Measurements from ENCODE around the gene HOXA3. TPM values are rescaled to one million over a fixed set of nuclear protein-coding genes. Genes with fewer than 3 reads are reported as not detected.

Gene HOXA3
- total RNA-seq, 1 experiment from 2014 or later, result 9.2 TPM

- DNase-seq (ENCODE audit: low read depth, low spot score), result no peak
- Histone ChIP-seq H3K36me3 (ENCODE audit: control insufficient read depth in 1 of 2, insufficient read depth in 2 of 2, low read length in 2 of 2) (no peaks in the 10 kb centered on the region), H3K4me2 (ENCODE audit: low read length) (no peak overlapping the region), H3K4me3 (replicated peaks in 1 of 2; ENCODE audit: low read depth in 1 of 2, low read length in 2 of 2) (no peak overlapping the region), H3K79me2 (ENCODE audit: insufficient read depth, low read length) (peaks cover 20% of the 10 kb centered on the region), H3K9ac (ENCODE audit: low read length) (no peak overlapping the region), H3K9me2 (ENCODE audit: insufficient read depth) (no peaks in the 10 kb centered on the region), H3K27ac (ENCODE audit: low read depth, low read length) (no peak overlapping the region), H3K9me3 (ENCODE audit: control insufficient read depth in 1 of 2, insufficient read depth in 1 of 2, low read depth in 1 of 2, low read length in 2 of 2) (no peaks in the 10 kb centered on the region), H3K4me1 (ENCODE audit: control insufficient read depth in 1 of 2, insufficient read depth in 2 of 2, low read length in 2 of 2) (peaks cover 28 to 29% of the 10 kb centered on the region in 2 experiments), H4K20me1 (ENCODE audit: insufficient read depth) (no peaks in the 10 kb centered on the region), H2AFZ (ENCODE audit: low read depth, low read length, poor library complexity, severe bottlenecking) (no peak overlapping the region), H3K27me3 (ENCODE audit: insufficient read depth, low read length) (no peaks in the 10 kb centered on the region)
- no peak for ATAC-seq
- intact Hi-C loops (cut with micrococcal nuclease), result no loop called here
- no TSS peak for BruUV-seq (replicated peaks)
- ChIA-PET POLR2A (no interaction called here), RAD21 (ENCODE audit: low non-redundant PET in 1 of 2, low total read pairs in 2 of 2, uncharacterized antibody in 2 of 2, unreplicated experiment in 2 of 2) (no interaction called here), CTCF (no interaction called here)
- TF ChIP-seq CTCF (IDR thresholded peaks at IDR 0.05 in 2 of 3, conservative IDR thresholded peaks at IDR 0.05 in 1 of 3; ENCODE audit: borderline replicate concordance in 1 of 3, insufficient read depth in 1 of 3, low read depth in 2 of 3, low read length in 2 of 3) (no peak), ZNF274 (IDR thresholded peaks at IDR 0.05; ENCODE audit: low read depth, low read length) (no peak), ZBTB33 (IDR thresholded peaks at IDR 0.05; ENCODE audit: extremely low read depth, insufficient replicate concordance, low read length) (no peak), ELF1 (IDR thresholded peaks at IDR 0.05; ENCODE audit: borderline replicate concordance, low read depth) (no peak), TCF7L2 (IDR thresholded peaks at IDR 0.05; ENCODE audit: borderline replicate concordance, extremely low read depth, insufficient read depth, insufficient read length) (no peak)
These were observed 43.8 kb downstream of the HOXA3 start for GRCh38 chr7:27108390-27109127.

Data from HCT116 (cell line).